ENCODE data around the gene KYNU.

DNA sequence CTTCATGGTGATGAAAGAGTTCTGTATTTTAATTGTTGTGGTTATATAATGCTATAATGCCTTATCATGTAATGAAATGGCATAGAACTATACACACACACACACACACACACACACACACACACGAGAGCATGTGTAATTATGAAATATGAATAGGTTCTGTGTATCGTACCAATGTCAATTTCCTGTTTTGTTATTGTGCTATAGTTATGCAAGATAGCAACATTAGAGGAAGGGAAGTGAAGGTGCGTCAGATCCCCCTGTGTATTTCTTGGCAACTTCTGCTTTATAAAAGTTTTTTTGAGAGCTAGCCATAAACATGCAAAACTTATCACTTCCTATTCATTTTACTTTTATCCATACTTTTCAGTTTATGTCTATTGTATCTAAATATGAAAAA, 191.0 kb downstream of the KYNU start:
- TF ChIP-seq EZH2phosphoT487 (IDR thresholded peaks at IDR 0.05; ENCODE audit: borderline replicate concordance, low read length) = no peak
- TF ChIP-seq, protein P1, sequence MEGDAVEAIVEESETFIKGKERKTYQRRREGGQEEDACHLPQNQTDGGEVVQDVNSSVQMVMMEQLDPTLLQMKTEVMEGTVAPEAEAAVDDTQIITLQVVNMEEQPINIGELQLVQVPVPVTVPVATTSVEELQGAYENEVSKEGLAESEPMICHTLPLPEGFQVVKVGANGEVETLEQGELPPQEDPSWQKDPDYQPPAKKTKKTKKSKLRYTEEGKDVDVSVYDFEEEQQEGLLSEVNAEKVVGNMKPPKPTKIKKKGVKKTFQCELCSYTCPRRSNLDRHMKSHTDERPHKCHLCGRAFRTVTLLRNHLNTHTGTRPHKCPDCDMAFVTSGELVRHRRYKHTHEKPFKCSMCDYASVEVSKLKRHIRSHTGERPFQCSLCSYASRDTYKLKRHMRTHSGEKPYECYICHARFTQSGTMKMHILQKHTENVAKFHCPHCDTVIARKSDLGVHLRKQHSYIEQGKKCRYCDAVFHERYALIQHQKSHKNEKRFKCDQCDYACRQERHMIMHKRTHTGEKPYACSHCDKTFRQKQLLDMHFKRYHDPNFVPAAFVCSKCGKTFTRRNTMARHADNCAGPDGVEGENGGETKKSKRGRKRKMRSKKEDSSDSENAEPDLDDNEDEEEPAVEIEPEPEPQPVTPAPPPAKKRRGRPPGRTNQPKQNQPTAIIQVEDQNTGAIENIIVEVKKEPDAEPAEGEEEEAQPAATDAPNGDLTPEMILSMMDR (IDR thresholded peaks at IDR 0.05; ENCODE audit: low read depth, low read length, poor library complexity, severe bottlenecking) = no peak
